Neuronal stem cell (in vitro differentiated cells): ENCODE results near the gene RANBP3.

ENCODE experiments used
- DNase-seq: peaks from one replicate; pipeline ENCODE4 v3.0.0-alpha.2; 2013; ENCODE audit warnings: low spot score
- H2AFZ ChIP-seq: one replicate; pipeline ENCODE4 v1.6.1; 2013; ENCODE audit warnings: mild to moderate bottlenecking, low read length, inconsistent platforms
- H2AK5ac ChIP-seq: 2 replicates; pipeline ENCODE4 v1.6.1; 2013; ENCODE audit warnings: low read depth, mild to moderate bottlenecking, inconsistent platforms, low read length, moderate library complexity, mixed read lengths
- H2BK120ac ChIP-seq: 2 replicates; pipeline ENCODE4 v1.6.1; 2013; ENCODE audit warnings: low read depth, mild to moderate bottlenecking, inconsistent platforms, low read length, moderate library complexity, mixed read lengths
- H2BK12ac ChIP-seq: one replicate; pipeline ENCODE4 v1.6.1; 2013; ENCODE audit warnings: low read length, inconsistent platforms
- H2BK15ac ChIP-seq: 2 replicates; pipeline ENCODE4 v1.6.1; 2013; ENCODE audit warnings: mild to moderate bottlenecking, low read length, inconsistent platforms, mixed read lengths
- H2BK5ac ChIP-seq: one replicate; pipeline ENCODE4 v1.6.1; 2013; ENCODE audit warnings: inconsistent platforms, mild to moderate bottlenecking, low read length, moderate library complexity
- H3K14ac ChIP-seq: one replicate; pipeline ENCODE4 v1.6.1; 2013; ENCODE audit warnings: low read length, inconsistent platforms
- H3K18ac ChIP-seq: 2 replicates; pipeline ENCODE4 v1.6.1; 2013; ENCODE audit warnings: low read length, inconsistent platforms
- H3K23ac ChIP-seq: 2 replicates; pipeline ENCODE4 v1.6.1; 2013; ENCODE audit warnings: low read depth, mild to moderate bottlenecking, mixed read lengths, low read length, inconsistent platforms; ENCODE audit not compliant: poor library complexity
- H3K27ac ChIP-seq: replicated peaks from 3 replicates; pipeline ENCODE4 v1.5.1; 2013; ENCODE audit warnings: low read length, inconsistent platforms
- H3K27me3 ChIP-seq, 3 experiments: 2 replicates each; pipeline ENCODE4 v1.6.1; 2013; ENCODE audit warnings: low read length in 3 of 3, mild to moderate bottlenecking in 2 of 3, inconsistent platforms in 1 of 3, low read depth in 1 of 3, mixed read lengths in 1 of 3, moderate library complexity in 1 of 3; ENCODE audit not compliant: control insufficient read depth in 3 of 3, insufficient read depth in 3 of 3
- H3K36me3 ChIP-seq, 2 donors: replicated peaks in 1 of 2; 2 replicates each; pipeline ENCODE4 v1.6.1; 2013; ENCODE audit warnings: low read length in 2 of 2; ENCODE audit not compliant: control insufficient read depth in 2 of 2, insufficient read depth in 2 of 2
- H3K4ac ChIP-seq: 2 replicates; pipeline ENCODE4 v1.6.1; 2013; ENCODE audit warnings: inconsistent platforms, mild to moderate bottlenecking, low read length, moderate library complexity
- H3K4me1 ChIP-seq, 2 donors: 1 replicate in 1 of 2; 2 replicates in 1 of 2; pipeline ENCODE4 v1.6.1; 2013; ENCODE audit warnings: low read length in 2 of 2, low read depth in 1 of 2; ENCODE audit not compliant: control insufficient read depth in 2 of 2, insufficient read depth in 1 of 2
- H3K4me2 ChIP-seq: one replicate; pipeline ENCODE4 v1.6.1; 2013; ENCODE audit warnings: mild to moderate bottlenecking, low read length, inconsistent platforms; ENCODE audit not compliant: insufficient read depth, poor library complexity, severe bottlenecking
- H3K4me3 ChIP-seq, 2 donors: 2 replicates each; pipeline ENCODE4 v1.5.1; 2013; ENCODE audit warnings: low read length in 2 of 2, mild to moderate bottlenecking in 2 of 2, inconsistent platforms in 1 of 2, moderate library complexity in 1 of 2
- H3K79me1 ChIP-seq: one replicate; pipeline ENCODE4 v1.6.1; 2013; ENCODE audit warnings: low read depth, mild to moderate bottlenecking, inconsistent platforms, low read length, moderate library complexity
- H3K9ac ChIP-seq: one replicate; pipeline ENCODE4 v1.6.1; 2013; ENCODE audit warnings: mild to moderate bottlenecking, low read depth, low read length, inconsistent platforms; ENCODE audit not compliant: poor library complexity
- H3K9me3 ChIP-seq, 2 donors: replicated peaks in 1 of 2; 2 replicates each; pipeline versions ENCODE3 to v1.6.1; 2013; ENCODE audit warnings: low read length in 2 of 2, mild to moderate bottlenecking in 2 of 2, inconsistent platforms in 1 of 2, low read depth in 1 of 2, mixed read lengths in 1 of 2, moderate library complexity in 1 of 2; ENCODE audit not compliant: control insufficient read depth in 2 of 2, insufficient read depth in 1 of 2
- H4K8ac ChIP-seq: one replicate; pipeline ENCODE4 v1.6.1; 2013; ENCODE audit warnings: low read depth, mild to moderate bottlenecking, inconsistent platforms, low read length, moderate library complexity
- H4K91ac ChIP-seq: one replicate; pipeline ENCODE4 v1.6.1; 2013; ENCODE audit warnings: low read length, low read depth, mild to moderate bottlenecking, inconsistent platforms; ENCODE audit not compliant: poor library complexity
- WGBS, 2 donors: extraction: QIAGEN DNeasy Blood & Tissue Kit; methylation state at CpG; one replicate each; pipeline ENCODE4 v1.1.7; 2013; ENCODE audit warnings: missing lambda C conversion rate in 2 of 2, mixed read lengths in 1 of 2; ENCODE audit not compliant: insufficient read length in 2 of 2, insufficient replicate concordance in 1 of 2; ENCODE audit errors: extremely low coverage in 2 of 2; 5-methylcytosine and 5-hydroxymethylcytosine counted together

RANBP3 gene

GRCh38 chr19:6020972-6021805 is 43.2 kb upstream of the RANBP3 start:
- Histone ChIP-seq H3K4me2 (no peak overlapping the region), H2BK5ac (no peak overlapping the region), H3K9me3 (no peaks in the 10 kb centered on the region), H3K27me3 (peaks cover 0 to 3% (median 0%) of the 10 kb centered on the region in 3 experiments), H2AFZ (no peak overlapping the region), H3K27ac (no peak overlapping the region), H3K23ac (no peak overlapping the region), H3K4me3 (no peak overlapping the region), H3K18ac (no peak overlapping the region), H3K79me1 (no peaks in the 10 kb centered on the region), H4K8ac (no peak overlapping the region), H3K14ac (no peak overlapping the region), H3K4ac (no peak overlapping the region), H3K4me1 (peaks cover 2 to 7% of the 10 kb centered on the region in 2 donors), H2BK12ac (peak overlapping the region; percentile 7), H4K91ac (no peak overlapping the region), H3K36me3 (peaks cover 0 to 27% of the 10 kb centered on the region in 2 donors), H3K9ac (no peak overlapping the region), H2BK120ac (no peak overlapping the region), H2BK15ac (no peak overlapping the region), H2AK5ac (peak overlapping the region; percentile 4)
- no peak for DNase-seq
- no CpG with 5 or more reads among the region's 22 CpGs for WGBS, 2 donors

- Histone ChIP-seq H3K4ac (no peak overlapping the region), H3K27me3 (peaks cover 0 to 3% (median 0%) of the 10 kb centered on the region in 3 experiments), H2BK5ac (no peak overlapping the region), H3K18ac (no peak overlapping the region), H3K36me3 (peaks cover 0 to 23% of the 10 kb centered on the region in 2 donors), H2AFZ (no peak overlapping the region), H3K27ac (no peak overlapping the region), H3K23ac (no peak overlapping the region), H2AK5ac (no peak overlapping the region), H3K4me1 (peaks cover 2 to 7% of the 10 kb centered on the region in 2 donors), H3K79me1 (no peaks in the 10 kb centered on the region), H3K9ac (no peak overlapping the region), H2BK12ac (no peak overlapping the region), H4K8ac (no peak overlapping the region), H4K91ac (no peak overlapping the region), H3K4me3 (no peak overlapping the region), H3K4me2 (no peak overlapping the region), H2BK120ac (no peak overlapping the region), H2BK15ac (no peak overlapping the region), H3K14ac (no peak overlapping the region), H3K9me3 (no peaks in the 10 kb centered on the region)
- no CpG with 5 or more reads among the region's 20 CpGs for WGBS, 2 donors
- no peak for DNase-seq
Observed at GRCh38 chr19:6020166-6020882, 42.4 kb upstream of the RANBP3 start.

GRCh38 chr19:6018786-6019185 is 40.8 kb upstream of the RANBP3 start:
- Histone ChIP-seq H3K36me3 (peaks cover 0 to 14% of the 10 kb centered on the region in 2 donors), H3K79me1 (no peaks in the 10 kb centered on the region), H3K9ac (no peak overlapping the region), H2AFZ (no peak overlapping the region), H2AK5ac (no peak overlapping the region), H3K4me1 (peaks cover 4 to 7% of the 10 kb centered on the region in 2 donors), H3K4ac (no peak overlapping the region), H4K91ac (no peak overlapping the region), H4K8ac (no peak overlapping the region), H3K23ac (peak overlapping the region; percentile 57), H2BK12ac (no peak overlapping the region), H3K14ac (no peak overlapping the region), H2BK120ac (no peak overlapping the region), H3K9me3 (no peaks in the 10 kb centered on the region), H2BK5ac (no peak overlapping the region), H3K27ac (no peak overlapping the region), H3K18ac (no peak overlapping the region), H3K4me3 (no peak overlapping the region), H2BK15ac (no peak overlapping the region), H3K4me2 (no peak overlapping the region), H3K27me3 (peaks cover 0 to 3% (median 0%) of the 10 kb centered on the region in 3 experiments)
- WGBS, 2 donors, result no CpG with 5 or more reads among the region's 10 CpGs
- no peak for DNase-seq

DNA sequence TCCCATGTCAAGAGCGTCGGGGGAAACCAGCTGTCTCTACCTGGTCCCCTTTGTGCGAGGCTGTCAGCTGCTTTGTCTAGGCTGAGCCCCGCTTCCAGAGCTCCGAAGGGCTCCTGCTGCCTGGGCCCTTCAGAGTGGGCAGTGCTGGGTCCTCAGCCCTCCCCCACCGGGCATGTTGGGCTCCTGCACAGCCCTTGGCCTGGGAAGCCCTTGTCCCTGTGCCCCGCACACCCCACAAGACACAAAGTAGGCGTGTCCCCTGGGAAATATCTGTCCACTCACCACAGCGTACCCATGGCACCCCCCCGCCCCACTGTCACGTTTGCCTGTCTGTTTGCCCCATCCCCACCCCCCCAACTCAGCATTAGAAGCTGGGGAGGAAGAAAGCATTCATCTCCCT is 39.6 kb upstream of the RANBP3 start:
- H3K9ac ChIP-seq, result no peak overlapping the region
- H3K4me2 ChIP-seq, result no peak overlapping the region
- no peak overlapping the region for H3K23ac ChIP-seq
- peaks cover 9 to 10% of the 10 kb centered on the region in 2 donors for H3K4me1 ChIP-seq
- no peak overlapping the region for H2BK120ac ChIP-seq
- H3K18ac ChIP-seq, result peak overlapping the region; percentile 16
- H4K91ac ChIP-seq, result no peak overlapping the region
- no peak for DNase-seq
- H2AFZ ChIP-seq, result no peak overlapping the region
- H2BK15ac ChIP-seq, result no peak overlapping the region
- no peaks in the 10 kb centered on the region for H3K79me1 ChIP-seq
- no peak overlapping the region for H4K8ac ChIP-seq
- H3K27me3 ChIP-seq, result no peaks in the 10 kb centered on the region
- H2AK5ac ChIP-seq, result no peak overlapping the region
- H2BK12ac ChIP-seq, result no peak overlapping the region
- H3K4ac ChIP-seq, result no peak overlapping the region
- H3K36me3 ChIP-seq, result peaks cover 0 to 14% of the 10 kb centered on the region in 2 donors
- H3K4me3 ChIP-seq, result no peak overlapping the region
- H3K9me3 ChIP-seq, result no peaks in the 10 kb centered on the region
- no peak overlapping the region for H3K27ac ChIP-seq
- no peak overlapping the region for H3K14ac ChIP-seq
- no peak overlapping the region for H2BK5ac ChIP-seq
- WGBS, 2 donors, result no CpG with 5 or more reads among the region's 11 CpGs
